ENCODE data around the gene SIK3.

The SIK3 gene

GRCh38 chr11:116960930-116961329 lies 137.3 kb downstream of the SIK3 start:
- peaks cover 8% of the 10 kb centered on the region; the same call in 1 of the 2 replicates for H4K20me1 ChIP-seq (ENCODE audit: insufficient read depth, low read length)
- H3K79me2 ChIP-seq (ENCODE audit: insufficient read depth, low read length), result peaks cover 15% of the 10 kb centered on the region; the same call in 1 of the 2 replicates
- no peak overlapping the region for H3K4me2 ChIP-seq (ENCODE audit: insufficient read depth, low read length)
- no peak overlapping the region for H3K9ac ChIP-seq (ENCODE audit: low read depth, low read length)
- TF ChIP-seq EZH2 (IDR thresholded peaks at IDR 0.05; ENCODE audit: borderline replicate concordance, low read depth, low read length, severe bottlenecking) (no peak), CTCF (IDR thresholded peaks at IDR 0.05; ENCODE audit: borderline replicate concordance, extremely low read depth, low read length, poor library complexity, severe bottlenecking) (no peak)
- H3K9me3 ChIP-seq (ENCODE audit: insufficient read depth, low read length, severe bottlenecking), result no peaks in the 10 kb centered on the region
- no peaks in the 10 kb centered on the region for H3K27me3 ChIP-seq (ENCODE audit: insufficient read depth, low read length, poor library complexity)
- no peak overlapping the region for H3K4me3 ChIP-seq (ENCODE audit: low read depth in 1 of 2, low read length in 2 of 2)
- H2AFZ ChIP-seq (ENCODE audit: low read depth, low read length), result no peak overlapping the region
- H3K27ac ChIP-seq (ENCODE audit: low read length), result no peak overlapping the region
- no peak for ATAC-seq (ENCODE audit: insufficient read depth, low read depth)
- peaks cover 4% of the 10 kb centered on the region; the same call in 1 of the 2 replicates for H3K36me3 ChIP-seq (ENCODE audit: insufficient read depth, low read length)
- DNase-seq, result no peak
- no peaks in the 10 kb centered on the region for H3K4me1 ChIP-seq (ENCODE audit: insufficient read depth, low read length)

- H3K4me1 ChIP-seq (ENCODE audit: insufficient read depth, low read length), result no peaks in the 10 kb centered on the region
- no peak for DNase-seq
- no peaks in the 10 kb centered on the region for H3K27me3 ChIP-seq (ENCODE audit: insufficient read depth, low read length, poor library complexity)
- H3K9ac ChIP-seq (ENCODE audit: low read depth, low read length), result no peak overlapping the region
- TF ChIP-seq CTCF (IDR thresholded peaks at IDR 0.05; ENCODE audit: borderline replicate concordance, extremely low read depth, low read length, poor library complexity, severe bottlenecking) (no peak), EZH2 (IDR thresholded peaks at IDR 0.05; ENCODE audit: borderline replicate concordance, low read depth, low read length, severe bottlenecking) (no peak)
- H3K36me3 ChIP-seq (ENCODE audit: insufficient read depth, low read length), result peaks cover 16% of the 10 kb centered on the region
- H3K27ac ChIP-seq (ENCODE audit: low read length), result no peak overlapping the region
- no peak for ATAC-seq (ENCODE audit: insufficient read depth, low read depth)
- H4K20me1 ChIP-seq (ENCODE audit: insufficient read depth, low read length), result peaks cover 6% of the 10 kb centered on the region; the same call in 1 of the 2 replicates
- H3K79me2 ChIP-seq (ENCODE audit: insufficient read depth, low read length), result peaks cover 11% of the 10 kb centered on the region; the same call in 1 of the 2 replicates
- no peak overlapping the region for H2AFZ ChIP-seq (ENCODE audit: low read depth, low read length)
- no peaks in the 10 kb centered on the region for H3K9me3 ChIP-seq (ENCODE audit: insufficient read depth, low read length, severe bottlenecking)
- no peak overlapping the region for H3K4me3 ChIP-seq (ENCODE audit: low read depth in 1 of 2, low read length in 2 of 2)
- no peak overlapping the region for H3K4me2 ChIP-seq (ENCODE audit: insufficient read depth, low read length)
These were observed 140.0 kb downstream of the SIK3 start for GRCh38 chr11:116958246-116958645.

GRCh38 chr11:116955949-116956348 lies 142.3 kb downstream of the SIK3 start:
- H3K9ac ChIP-seq (ENCODE audit: low read depth, low read length), result no peak overlapping the region

More at GRCh38 chr11:116955949-116956348, 142.3 kb downstream of the SIK3 start:
- H4K20me1 ChIP-seq (ENCODE audit: insufficient read depth, low read length), result peaks cover 3% of the 10 kb centered on the region; the same call in 1 of the 2 replicates
- H3K9me3 ChIP-seq (ENCODE audit: insufficient read depth, low read length, severe bottlenecking), result no peaks in the 10 kb centered on the region
- no peak for DNase-seq
- H3K27me3 ChIP-seq (ENCODE audit: insufficient read depth, low read length, poor library complexity), result no peaks in the 10 kb centered on the region
- TF ChIP-seq EZH2 (IDR thresholded peaks at IDR 0.05; ENCODE audit: borderline replicate concordance, low read depth, low read length, severe bottlenecking), result no peak
- no peak for TF ChIP-seq CTCF (IDR thresholded peaks at IDR 0.05; ENCODE audit: borderline replicate concordance, extremely low read depth, low read length, poor library complexity, severe bottlenecking)
- no peak overlapping the region for H3K4me3 ChIP-seq (ENCODE audit: low read depth in 1 of 2, low read length in 2 of 2)
- H3K36me3 ChIP-seq (ENCODE audit: insufficient read depth, low read length), result peaks cover 16% of the 10 kb centered on the region
- no peak overlapping the region for H2AFZ ChIP-seq (ENCODE audit: low read depth, low read length)
- no peak for ATAC-seq (ENCODE audit: insufficient read depth, low read depth)
- H3K27ac ChIP-seq (ENCODE audit: low read length), result no peak overlapping the region
- H3K79me2 ChIP-seq (ENCODE audit: insufficient read depth, low read length), result peaks cover 5% of the 10 kb centered on the region; the same call in 1 of the 2 replicates
- H3K4me1 ChIP-seq (ENCODE audit: insufficient read depth, low read length), result no peaks in the 10 kb centered on the region
- no peak overlapping the region for H3K4me2 ChIP-seq (ENCODE audit: insufficient read depth, low read length)
